Measurements from ENCODE around the gene ADAM30.
"Not testable (repeated sequence)": the region's sequence is repeated elsewhere in the genome, so short reads cannot be mapped to it uniquely, and the experiment has no call there.

ADAM30 gene

GRCh38 chr1:119865627-119866026 lies 30.7 kb downstream of the ADAM30 start:
- H3K9me3 ChIP-seq (ENCODE audit: control insufficient read depth, low read length): no peaks in the 10 kb centered on the region
- no peak overlapping the region for H3K4me3 ChIP-seq (ENCODE audit: insufficient read depth, low read depth, low read length, poor library complexity, severe bottlenecking)
- H3K4me1 ChIP-seq (ENCODE audit: control insufficient read depth, insufficient read depth, low read length, poor library complexity, severe bottlenecking): no peaks in the 10 kb centered on the region
- no peak for DNase-seq
- no peaks in the 10 kb centered on the region for H3K36me3 ChIP-seq (ENCODE audit: control insufficient read depth, insufficient read depth, low read length)
- no peak overlapping the region for H3K27ac ChIP-seq (ENCODE audit: insufficient read depth, low read length, poor library complexity, severe bottlenecking)
- H3K27me3 ChIP-seq (replicated peaks; ENCODE audit: control insufficient read depth, insufficient read depth, low read length, poor library complexity, severe bottlenecking): no peaks in the 10 kb centered on the region

GRCh38 chr1:119862276-119862675 lies 34.0 kb downstream of the ADAM30 start:
- H3K4me1 ChIP-seq (ENCODE audit: control insufficient read depth, insufficient read depth, low read length, poor library complexity, severe bottlenecking): no peaks in the 10 kb centered on the region
- H3K27ac ChIP-seq (ENCODE audit: insufficient read depth, low read length, poor library complexity, severe bottlenecking): no peak overlapping the region
- no peaks in the 10 kb centered on the region for H3K9me3 ChIP-seq (ENCODE audit: control insufficient read depth, low read length)
- H3K4me3 ChIP-seq (ENCODE audit: insufficient read depth, low read depth, low read length, poor library complexity, severe bottlenecking): no peak overlapping the region
- H3K27me3 ChIP-seq (replicated peaks; ENCODE audit: control insufficient read depth, insufficient read depth, low read length, poor library complexity, severe bottlenecking): no peaks in the 10 kb centered on the region
- no peaks in the 10 kb centered on the region for H3K36me3 ChIP-seq (ENCODE audit: control insufficient read depth, insufficient read depth, low read length)
- DNase-seq: no peak

- no peak for DNase-seq
- no peak overlapping the region for H3K27ac ChIP-seq (ENCODE audit: insufficient read depth, low read length, poor library complexity, severe bottlenecking)
- H3K9me3 ChIP-seq (ENCODE audit: control insufficient read depth, low read length): no peaks in the 10 kb centered on the region
- no peak overlapping the region for H3K4me3 ChIP-seq (ENCODE audit: insufficient read depth, low read depth, low read length, poor library complexity, severe bottlenecking)
- no peaks in the 10 kb centered on the region for H3K36me3 ChIP-seq (ENCODE audit: control insufficient read depth, insufficient read depth, low read length)
- no peaks in the 10 kb centered on the region for H3K27me3 ChIP-seq (replicated peaks; ENCODE audit: control insufficient read depth, insufficient read depth, low read length, poor library complexity, severe bottlenecking)
- H3K4me1 ChIP-seq (ENCODE audit: control insufficient read depth, insufficient read depth, low read length, poor library complexity, severe bottlenecking): no peaks in the 10 kb centered on the region
Observed at GRCh38 chr1:119861547-119861946, 34.8 kb downstream of the ADAM30 start.

DNA sequence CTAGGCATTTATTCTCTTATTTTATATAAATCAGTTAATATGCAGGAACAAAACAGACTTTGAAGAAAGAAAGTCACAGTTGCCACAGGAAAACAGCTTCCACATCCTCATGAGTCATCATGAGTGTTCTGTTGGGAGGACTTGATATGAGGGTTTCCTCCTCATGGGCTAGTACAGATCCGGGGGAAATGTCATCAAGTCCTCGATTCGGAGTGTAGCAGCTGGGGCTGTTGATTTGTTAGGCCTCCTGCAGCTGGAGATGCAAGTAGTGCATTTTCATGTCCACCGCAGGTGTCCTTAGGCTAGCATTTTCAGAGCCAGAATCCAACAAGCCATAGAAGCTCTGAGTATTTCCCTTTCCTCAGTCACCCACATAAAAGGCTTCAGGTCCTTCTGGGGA lies 36.7 kb downstream of the ADAM30 start:
- no peak overlapping the region for H3K27ac ChIP-seq (ENCODE audit: insufficient read depth, low read length, poor library complexity, severe bottlenecking)
- H3K4me3 ChIP-seq (ENCODE audit: insufficient read depth, low read depth, low read length, poor library complexity, severe bottlenecking): no peak overlapping the region
- H3K36me3 ChIP-seq (ENCODE audit: control insufficient read depth, insufficient read depth, low read length): no peaks in the 10 kb centered on the region
- H3K9me3 ChIP-seq (ENCODE audit: control insufficient read depth, low read length): no peaks in the 10 kb centered on the region
- no peaks in the 10 kb centered on the region for H3K27me3 ChIP-seq (replicated peaks; ENCODE audit: control insufficient read depth, insufficient read depth, low read length, poor library complexity, severe bottlenecking)
- no peak for DNase-seq
- H3K4me1 ChIP-seq (ENCODE audit: control insufficient read depth, insufficient read depth, low read length, poor library complexity, severe bottlenecking): no peaks in the 10 kb centered on the region

DNA sequence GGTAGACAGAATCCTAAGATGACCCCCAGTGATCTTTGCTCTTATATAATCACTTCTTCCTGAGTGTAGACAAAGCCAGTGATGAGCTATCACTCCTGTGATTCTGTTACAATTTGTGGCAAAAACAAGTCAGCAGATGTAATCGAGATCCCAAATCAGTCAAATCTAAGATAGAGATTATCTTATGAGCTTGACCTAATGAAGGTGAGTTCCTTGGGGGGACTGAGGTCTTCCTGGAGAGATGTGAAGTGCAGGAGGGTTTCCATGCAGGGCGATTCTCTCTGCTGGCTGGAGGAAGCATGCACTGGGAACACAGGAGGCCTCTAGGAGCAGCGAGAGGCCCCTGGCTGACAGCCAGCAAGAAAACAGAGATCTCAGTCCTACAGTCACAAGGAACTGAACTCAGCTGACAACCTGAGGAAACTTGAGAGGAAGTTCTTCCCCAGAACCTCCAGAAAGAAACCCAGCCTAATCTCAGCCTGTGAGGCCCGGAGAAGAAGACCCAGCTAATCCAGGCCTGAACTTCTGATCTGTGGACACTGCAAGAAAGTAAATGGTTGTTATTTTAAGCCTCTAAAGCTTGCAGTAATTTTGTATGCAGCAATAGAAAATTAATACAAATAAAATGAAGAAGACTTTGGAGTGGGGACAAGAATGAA lies 37.6 kb downstream of the ADAM30 start:
- H3K36me3 ChIP-seq (ENCODE audit: control insufficient read depth, insufficient read depth, low read length); DNase-seq; H3K27ac ChIP-seq (ENCODE audit: insufficient read depth, low read length, poor library complexity, severe bottlenecking); H3K4me1 ChIP-seq (ENCODE audit: control insufficient read depth, insufficient read depth, low read length, poor library complexity, severe bottlenecking); H3K4me3 ChIP-seq (ENCODE audit: insufficient read depth, low read depth, low read length, poor library complexity, severe bottlenecking); H3K9me3 ChIP-seq (ENCODE audit: control insufficient read depth, low read length); H3K27me3 ChIP-seq (replicated peaks; ENCODE audit: control insufficient read depth, insufficient read depth, low read length, poor library complexity, severe bottlenecking): not testable (repeated sequence)

DNA sequence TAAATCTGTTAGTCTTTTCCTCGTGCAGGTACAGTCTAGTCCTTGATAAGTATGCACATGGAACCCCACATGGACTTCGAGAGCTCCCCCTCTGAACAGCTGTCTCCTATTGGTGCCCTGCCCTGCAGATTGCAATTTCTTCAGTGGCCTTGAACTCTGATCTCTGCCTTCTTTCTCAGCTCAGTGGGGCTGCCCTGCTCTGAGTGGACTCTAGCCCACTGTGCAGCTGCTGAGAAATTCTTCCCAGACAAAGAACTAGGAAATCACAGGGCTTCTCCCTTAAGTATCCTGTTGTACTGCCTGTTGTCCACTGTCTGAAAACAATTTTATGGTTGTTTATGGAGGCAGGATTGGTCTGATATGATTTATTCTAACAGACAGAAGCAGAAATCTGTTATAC lies 38.2 kb downstream of the ADAM30 start:
- no peak overlapping the region for H3K4me3 ChIP-seq (ENCODE audit: insufficient read depth, low read depth, low read length, poor library complexity, severe bottlenecking)
- H3K4me1 ChIP-seq (ENCODE audit: control insufficient read depth, insufficient read depth, low read length, poor library complexity, severe bottlenecking): no peaks in the 10 kb centered on the region
- no peaks in the 10 kb centered on the region for H3K9me3 ChIP-seq (ENCODE audit: control insufficient read depth, low read length)
- H3K27ac ChIP-seq (ENCODE audit: insufficient read depth, low read length, poor library complexity, severe bottlenecking): no peak overlapping the region
- DNase-seq: no peak
- no peaks in the 10 kb centered on the region for H3K36me3 ChIP-seq (ENCODE audit: control insufficient read depth, insufficient read depth, low read length)
- no peaks in the 10 kb centered on the region for H3K27me3 ChIP-seq (replicated peaks; ENCODE audit: control insufficient read depth, insufficient read depth, low read length, poor library complexity, severe bottlenecking)

DNA sequence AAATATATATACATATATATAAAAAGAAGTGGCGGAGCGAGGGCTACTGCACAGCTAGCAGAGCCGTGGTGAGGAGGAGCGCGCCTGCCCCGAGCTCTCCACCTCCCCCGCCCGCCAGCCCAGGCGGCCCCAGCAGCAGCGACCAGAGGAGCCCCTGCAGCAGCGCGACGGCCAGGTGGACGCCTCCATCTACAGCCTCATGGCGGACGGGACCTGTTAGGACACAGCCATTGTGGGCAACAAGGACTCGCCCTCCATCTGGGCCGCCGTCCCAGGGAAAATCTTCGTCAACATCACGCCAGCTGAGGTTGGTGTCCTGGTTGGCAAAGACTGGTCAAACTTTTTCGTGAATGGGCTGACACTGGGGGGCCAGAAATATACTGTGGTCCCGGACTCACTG lies 43.2 kb downstream of the ADAM30 start:
- Histone ChIP-seq H3K36me3 (ENCODE audit: control insufficient read depth, insufficient read depth, low read length) (no peaks in the 10 kb centered on the region), H3K27me3 (replicated peaks; ENCODE audit: control insufficient read depth, insufficient read depth, low read length, poor library complexity, severe bottlenecking) (no peaks in the 10 kb centered on the region), H3K4me1 (ENCODE audit: control insufficient read depth, insufficient read depth, low read length, poor library complexity, severe bottlenecking) (no peaks in the 10 kb centered on the region), H3K9me3 (ENCODE audit: control insufficient read depth, low read length) (no peaks in the 10 kb centered on the region), H3K27ac (ENCODE audit: insufficient read depth, low read length, poor library complexity, severe bottlenecking) (no peak overlapping the region), H3K4me3 (ENCODE audit: insufficient read depth, low read depth, low read length, poor library complexity, severe bottlenecking) (no peak overlapping the region)
- DNase-seq: no peak

DNA sequence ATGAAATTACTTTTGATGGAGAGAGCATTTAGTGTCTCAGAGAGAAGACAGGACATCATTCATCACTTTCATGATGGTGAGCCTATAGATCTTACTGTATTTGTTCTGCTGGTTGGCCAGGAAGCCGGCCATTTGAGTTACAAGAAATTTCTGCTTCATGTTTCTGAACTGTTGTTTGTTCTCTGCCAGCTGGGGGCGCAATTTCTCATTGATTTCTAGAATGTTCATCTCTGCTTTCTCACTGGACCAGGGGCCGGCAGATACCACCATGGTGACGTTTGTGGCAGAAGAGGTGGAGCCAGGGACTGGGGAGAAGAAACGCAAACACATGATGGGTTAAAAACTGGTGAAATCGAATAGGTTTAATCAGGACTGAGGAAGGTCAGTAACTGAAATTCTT lies 52.1 kb downstream of the ADAM30 start:
- H3K9me3 ChIP-seq (ENCODE audit: control insufficient read depth, low read length); H3K27ac ChIP-seq (ENCODE audit: insufficient read depth, low read length, poor library complexity, severe bottlenecking); H3K4me3 ChIP-seq (ENCODE audit: insufficient read depth, low read depth, low read length, poor library complexity, severe bottlenecking); DNase-seq; H3K4me1 ChIP-seq (ENCODE audit: control insufficient read depth, insufficient read depth, low read length, poor library complexity, severe bottlenecking); H3K36me3 ChIP-seq (ENCODE audit: control insufficient read depth, insufficient read depth, low read length); H3K27me3 ChIP-seq (replicated peaks; ENCODE audit: control insufficient read depth, insufficient read depth, low read length, poor library complexity, severe bottlenecking): not testable (repeated sequence)
